ENCODE results near the gene ZNF512.
A peak's percentile ranks its signal among the peaks of the same experiment; 100 is the strongest.

Gene ZNF512

GRCh38 chr2:27634291-27634690, 51.4 kb downstream of the ZNF512 start:
- no peak for DNase-seq (ENCODE audit: low spot score)

- no peak for DNase-seq (ENCODE audit: low spot score)
These were observed 53.9 kb downstream of the ZNF512 start for GRCh38 chr2:27636766-27637165.

- no peak for DNase-seq (ENCODE audit: low spot score)
These were observed 55.3 kb downstream of the ZNF512 start for GRCh38 chr2:27638037-27638637.

- DNase-seq (ENCODE audit: low spot score) = no peak
These were observed 55.9 kb downstream of the ZNF512 start for GRCh38 chr2:27638709-27639108.

GRCh38 chr2:27640722-27641245, 57.9 kb downstream of the ZNF512 start:
- DNase-seq (ENCODE audit: low spot score) = no peak

GRCh38 chr2:27645197-27645596, 62.4 kb downstream of the ZNF512 start:
- no peak for DNase-seq (ENCODE audit: low spot score)

GRCh38 chr2:27647289-27647688, 64.4 kb downstream of the ZNF512 start:
- DNase-seq (ENCODE audit: low spot score) = no peak

- DNase-seq (ENCODE audit: low spot score) = no peak
These were observed 64.9 kb downstream of the ZNF512 start for GRCh38 chr2:27647737-27648136.

- DNase-seq (ENCODE audit: low spot score) = no peak
These were observed 68.2 kb downstream of the ZNF512 start for GRCh38 chr2:27651056-27651455.

GRCh38 chr2:27652341-27652740, 69.5 kb downstream of the ZNF512 start:
- no peak for DNase-seq (ENCODE audit: low spot score)

GRCh38 chr2:27652790-27653189, 69.9 kb downstream of the ZNF512 start:
- DNase-seq (ENCODE audit: low spot score) = no peak

GRCh38 chr2:27653397-27653796, 70.6 kb downstream of the ZNF512 start:
- no peak for DNase-seq (ENCODE audit: low spot score)

GRCh38 chr2:27655155-27655951, 72.5 kb downstream of the ZNF512 start:
- DNase-seq (ENCODE audit: low spot score) = no peak

- no peak for DNase-seq (ENCODE audit: low spot score)
These were observed 78.5 kb downstream of the ZNF512 start for GRCh38 chr2:27661371-27661770.

- DNase-seq (ENCODE audit: low spot score) = peak; percentile 86
These were observed 80.7 kb downstream of the ZNF512 start, which contains the start of the genes SLC4A1AP and SUPT7L for GRCh38 chr2:27663285-27664153. Gene SLC4A1AP (plus strand): TSS chr2:27663889. CDS start chr2:27663915, 26 bp downstream. Gene SUPT7L (minus strand): TSS chr2:27663614. CDS start chr2:27662192, 1,422 bp downstream.

- no peak for DNase-seq (ENCODE audit: low spot score)
These were observed 81.3 kb downstream of the ZNF512 start for GRCh38 chr2:27664154-27664574.

GRCh38 chr2:27664622-27665363, 82.0 kb downstream of the ZNF512 start:
- no peak for DNase-seq (ENCODE audit: low spot score)

- DNase-seq (ENCODE audit: low spot score) = no peak
These were observed 84.6 kb downstream of the ZNF512 start for GRCh38 chr2:27667446-27667845.

- no peak for DNase-seq (ENCODE audit: low spot score)
These were observed 88.4 kb downstream of the ZNF512 start for GRCh38 chr2:27671235-27671634.
